ENCODE data around the gene RAB28.

GRCh38 chr4:13386405-13387107 is 97.6 kb downstream of the RAB28 start:
- TF ChIP-seq POLR2A (IDR thresholded peaks at IDR 0.05) (no peak), POLR2AphosphoS5 (IDR thresholded peaks at IDR 0.05) (no peak), CTCF (IDR thresholded peaks at IDR 0.05) (no peak)
